HEK293T (cell line): ENCODE measurements around the gene TPCN2.
"Not testable (repeated sequence)": the region's sequence is repeated elsewhere in the genome, so short reads cannot be mapped to it uniquely, and the experiment has no call there.

Experiments
- CTCF ChIA-PET: fragments of 350-600 bp; formaldehyde crosslinking; extraction: SDS; loops from one replicate; lab custom pipeline; 2021; ENCODE audit warnings: antibody characterized with exemption, inconsistent platforms; lab: Yijun Ruan, JAX
- POLR2A ChIA-PET: fragments of 350-600 bp; formaldehyde crosslinking; extraction: SDS; loops from one replicate; lab custom pipeline; 2020; ENCODE audit warnings: antibody characterized with exemption, inconsistent platforms; lab: Yijun Ruan, JAX
- DNase-seq: peaks from one replicate; pipeline ENCODE4 v3.0.0; 2012; ENCODE audit warnings: mixed read lengths; ENCODE audit errors: extremely low spot score
- ARNT ChIP-seq: fragments of 450-650 bp; IDR thresholded peaks from 2 replicates; pipeline ENCODE4 v1.6.1; 2017; ENCODE audit warnings: mild to moderate bottlenecking
- BHLHE40 ChIP-seq: fragments of 450-650 bp; IDR thresholded peaks from 2 replicates; pipeline ENCODE4 v1.6.1; 2016; ENCODE audit warnings: mild to moderate bottlenecking, moderate library complexity, borderline replicate concordance
- CTBP1 ChIP-seq: fragments of 450-650 bp; IDR thresholded peaks from 2 replicates; pipeline ENCODE4 v1.6.1; 2016; ENCODE audit warnings: borderline replicate concordance
- ELF4 ChIP-seq: fragments of 450-650 bp; IDR thresholded peaks from 2 replicates; pipeline ENCODE4 v1.6.1; 2017; ENCODE audit warnings: antibody characterized with exemption
- FOXA1 ChIP-seq: fragments of 450-650 bp; IDR thresholded peaks from 2 replicates; pipeline ENCODE4 v1.6.1; 2016; ENCODE audit warnings: mild to moderate bottlenecking
- FOXK2 ChIP-seq: fragments of 450-650 bp; IDR thresholded peaks from 2 replicates; pipeline ENCODE4 v1.6.1; 2016; ENCODE audit warnings: mild to moderate bottlenecking
- FOXM1 ChIP-seq: fragments of 450-650 bp; IDR thresholded peaks from 2 replicates; pipeline ENCODE4 v1.6.1; 2017; ENCODE audit warnings: mild to moderate bottlenecking, borderline replicate concordance
- HDGF ChIP-seq: fragments of 450-650 bp; IDR thresholded peaks from 2 replicates; pipeline ENCODE4 v1.6.1; 2017; ENCODE audit warnings: antibody characterized with exemption, borderline replicate concordance
- L3MBTL2 ChIP-seq: fragments of 450-650 bp; conservative IDR thresholded peaks from 2 replicates; pipeline ENCODE4 v1.6.1; 2016; ENCODE audit warnings: mild to moderate bottlenecking
- LEF1 ChIP-seq: fragments of 450-650 bp; IDR thresholded peaks from 2 replicates; pipeline ENCODE4 v1.6.1; 2017; ENCODE audit warnings: mild to moderate bottlenecking, borderline replicate concordance
- NFRKB ChIP-seq: fragments of 450-650 bp; IDR thresholded peaks from 2 replicates; pipeline ENCODE4 v1.6.1; 2016; ENCODE audit warnings: mild to moderate bottlenecking, moderate library complexity
- SP1 ChIP-seq: fragments of 450-650 bp; IDR thresholded peaks from 2 replicates; pipeline ENCODE4 v1.6.1; 2017
- SUZ12 ChIP-seq: fragments of 450-650 bp; IDR thresholded peaks from 2 replicates; pipeline ENCODE4 v1.6.1; 2016; ENCODE audit warnings: mild to moderate bottlenecking
- TARDBP ChIP-seq: fragments of 450-650 bp; IDR thresholded peaks from 2 replicates; pipeline ENCODE4 v1.6.1; 2016
- ZNF384 ChIP-seq: fragments of 450-650 bp; IDR thresholded peaks from 2 replicates; pipeline ENCODE4 v1.6.1; 2016
- TF ChIP-seq, protein P1 (sequence below): fragments of 450-650 bp; IDR thresholded peaks from 2 replicates; pipeline ENCODE4 v1.6.1; 2016

Gene TPCN2

DNA sequence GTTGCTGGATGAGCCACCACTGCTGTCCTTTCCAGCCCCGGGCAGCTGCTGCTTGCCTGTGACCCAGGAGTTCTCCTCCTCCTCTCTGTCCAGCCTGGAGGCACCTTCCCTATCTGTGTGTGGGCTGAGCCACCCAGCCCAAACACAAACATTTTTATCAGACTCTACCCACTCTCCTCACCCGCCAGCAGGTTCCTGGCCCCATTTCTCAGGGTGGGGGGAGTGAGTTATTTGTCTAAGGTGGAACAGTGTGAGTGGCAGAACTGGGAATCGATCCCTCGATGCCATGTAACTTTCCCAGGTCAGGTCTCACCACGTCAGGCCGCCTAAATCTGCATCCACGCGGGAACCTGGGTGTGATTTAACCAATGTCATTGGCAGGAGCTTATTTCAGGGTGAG is 86.2 kb downstream of the TPCN2 start:
- CTCF ChIA-PET = interaction anchor here (0.6 kb wide), 1 partner anchor 17 kb away, joined by 3 read pairs; no protein-coding TSS in a partner anchor
- POLR2A ChIA-PET = no interaction called here
- no peak for DNase-seq
- TF ChIP-seq TARDBP (no peak), SUZ12 (no peak), LEF1 (no peak), SP1 (no peak), L3MBTL2 (no peak), ZNF384 (no peak), NFRKB (no peak), ELF4 (no peak), BHLHE40 (no peak), CTBP1 (no peak), ARNT (no peak), HDGF (no peak), FOXK2 (no peak)
- TF ChIP-seq, protein P1, sequence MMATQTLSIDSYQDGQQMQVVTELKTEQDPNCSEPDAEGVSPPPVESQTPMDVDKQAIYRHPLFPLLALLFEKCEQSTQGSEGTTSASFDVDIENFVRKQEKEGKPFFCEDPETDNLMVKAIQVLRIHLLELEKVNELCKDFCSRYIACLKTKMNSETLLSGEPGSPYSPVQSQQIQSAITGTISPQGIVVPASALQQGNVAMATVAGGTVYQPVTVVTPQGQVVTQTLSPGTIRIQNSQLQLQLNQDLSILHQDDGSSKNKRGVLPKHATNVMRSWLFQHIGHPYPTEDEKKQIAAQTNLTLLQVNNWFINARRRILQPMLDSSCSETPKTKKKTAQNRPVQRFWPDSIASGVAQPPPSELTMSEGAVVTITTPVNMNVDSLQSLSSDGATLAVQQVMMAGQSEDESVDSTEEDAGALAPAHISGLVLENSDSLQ = no peak

DNA sequence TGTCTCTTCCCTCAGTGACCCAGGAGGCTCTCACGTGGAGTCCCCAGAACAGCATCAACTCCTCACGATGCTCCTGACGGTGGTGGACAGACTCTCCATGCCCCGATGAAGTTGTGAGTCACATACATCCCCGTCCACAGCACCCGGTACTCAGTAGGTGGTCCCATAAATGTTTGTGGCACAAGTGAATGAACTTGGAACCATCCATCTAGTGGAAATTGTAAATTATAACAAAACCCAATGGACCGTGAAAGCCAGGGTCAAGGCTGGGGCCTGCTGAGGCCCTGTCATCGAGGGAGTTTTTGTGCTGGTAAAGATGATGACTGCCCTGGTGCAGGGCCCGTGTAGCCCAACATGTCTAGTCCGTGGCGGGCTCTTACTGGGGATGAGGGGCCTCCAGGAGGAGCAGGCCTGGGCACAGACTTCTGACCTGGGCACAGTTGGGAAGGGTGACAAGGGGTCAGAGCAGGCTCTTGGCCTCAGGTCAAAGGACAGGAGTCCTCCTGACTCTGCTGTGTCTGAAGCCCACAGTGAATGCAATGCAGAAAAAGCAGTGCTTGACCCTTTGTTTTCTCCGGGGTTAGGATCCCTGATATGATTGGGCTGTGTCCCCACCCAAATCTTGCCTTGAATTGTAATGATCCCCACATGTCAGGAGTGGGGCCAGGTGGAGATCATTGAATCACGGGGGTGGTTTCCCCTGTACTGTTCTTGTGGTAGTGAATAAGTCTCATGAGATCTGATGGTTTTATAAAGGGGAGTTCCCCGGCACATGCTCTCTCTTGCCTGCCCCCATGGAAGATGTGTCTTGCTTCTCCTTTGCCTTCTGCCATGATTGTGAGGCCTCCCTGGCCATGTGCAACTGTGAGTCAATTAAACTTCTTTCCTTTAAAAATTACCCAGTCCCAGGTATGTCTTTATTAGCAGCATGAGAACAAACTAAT is 87.0 kb downstream of the TPCN2 start:
- CTCF ChIA-PET = no interaction called here
- no peak for DNase-seq
- POLR2A ChIA-PET = no interaction called here
- TF ChIP-seq FOXK2 (no peak), FOXM1 (no peak), FOXA1 (no peak), SUZ12 (no peak), ELF4 (no peak), ZNF384 (no peak), CTBP1 (no peak)
- TF ChIP-seq, protein P1 = no peak

DNA sequence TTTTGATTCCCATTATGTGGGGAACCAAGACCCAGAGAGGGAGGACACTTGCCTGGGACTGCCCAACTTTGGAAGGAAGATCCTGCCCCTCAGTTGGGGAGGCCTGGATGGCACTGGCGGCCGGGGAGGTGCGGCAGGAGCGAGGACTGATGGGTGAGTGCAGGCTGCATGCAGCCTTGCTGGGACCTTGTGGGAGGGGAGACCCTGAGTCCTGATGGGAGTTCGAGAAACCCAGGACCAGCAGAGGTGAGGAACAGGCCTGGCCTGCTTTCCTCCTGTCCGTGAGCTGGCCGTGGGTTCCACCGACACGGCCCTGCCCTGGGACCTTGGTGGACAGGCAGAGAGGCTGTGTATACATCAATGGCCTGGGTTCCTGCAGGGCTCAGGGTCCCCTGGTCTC is 87.7 kb downstream of the TPCN2 start:
- TF ChIP-seq L3MBTL2 = no peak
- no peak for TF ChIP-seq FOXK2
- no peak for TF ChIP-seq NFRKB
- TF ChIP-seq, protein P1 = no peak
- no peak for TF ChIP-seq FOXM1
- TF ChIP-seq HDGF = no peak
- TF ChIP-seq ELF4 = no peak
- TF ChIP-seq BHLHE40 = no peak
- no peak for TF ChIP-seq ZNF384
- TF ChIP-seq SUZ12 = no peak
- no peak for TF ChIP-seq SP1
- no peak for TF ChIP-seq ARNT
- no peak for TF ChIP-seq LEF1
- no peak for TF ChIP-seq TARDBP
- TF ChIP-seq CTBP1 = no peak
- TF ChIP-seq FOXA1 = no peak
- POLR2A ChIA-PET = interaction anchor here (0.5 kb wide), 1 partner anchor 160 kb away, joined by 3 read pairs; no protein-coding TSS in a partner anchor
- CTCF ChIA-PET = no interaction called here
- DNase-seq = no peak

DNA sequence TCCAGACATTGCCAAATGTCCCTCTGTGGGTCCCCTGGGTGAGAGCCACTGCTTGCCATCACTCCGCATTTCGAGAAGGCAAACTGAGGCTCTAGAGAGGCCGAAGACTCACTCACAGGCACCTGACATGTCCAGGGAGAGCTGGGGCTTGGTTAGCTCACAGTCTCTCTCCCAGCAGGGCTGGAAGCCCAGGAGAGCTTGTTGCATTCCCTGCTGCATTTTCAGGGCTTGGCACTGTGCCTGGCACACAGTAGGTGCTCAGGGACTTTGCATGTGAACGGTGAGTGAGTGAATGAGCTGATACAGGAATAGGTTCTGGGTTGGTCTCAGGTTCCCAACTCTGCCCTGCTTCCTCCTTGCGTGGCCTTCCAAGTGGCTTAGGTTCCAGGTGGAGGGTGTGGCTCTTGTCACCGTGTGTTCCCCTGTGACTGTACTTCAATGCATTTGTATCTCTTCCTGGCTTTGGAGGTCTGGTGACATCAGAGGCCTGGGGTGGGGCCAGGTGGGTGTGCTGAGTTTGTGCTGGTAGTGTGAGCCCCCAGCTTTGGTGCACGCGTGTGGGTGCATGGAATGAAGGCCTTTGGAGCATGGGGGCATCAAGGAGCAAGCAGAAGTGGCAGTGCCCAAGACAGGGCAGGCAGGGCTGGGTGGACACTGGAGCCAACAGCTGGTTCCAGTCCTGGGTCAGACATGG is 88.6 kb downstream of the TPCN2 start:
- ChIA-PET CTCF (no interaction called here), POLR2A (interaction anchor here (0.5 kb wide), 1 partner anchor 160 kb away, joined by 3 read pairs; no protein-coding TSS in a partner anchor)
- DNase-seq = no peak
- TF ChIP-seq ELF4 = no peak
- no peak for TF ChIP-seq SP1
- no peak for TF ChIP-seq TARDBP
- TF ChIP-seq ARNT = no peak
- TF ChIP-seq HDGF = no peak
- no peak for TF ChIP-seq FOXK2
- TF ChIP-seq BHLHE40 = no peak
- TF ChIP-seq, protein P1 = no peak
- no peak for TF ChIP-seq L3MBTL2
- TF ChIP-seq FOXM1 = no peak
- TF ChIP-seq ZNF384 = no peak
- no peak for TF ChIP-seq LEF1
- TF ChIP-seq SUZ12 = no peak
- TF ChIP-seq NFRKB = no peak
- TF ChIP-seq FOXA1 = no peak
- TF ChIP-seq CTBP1 = no peak

DNA sequence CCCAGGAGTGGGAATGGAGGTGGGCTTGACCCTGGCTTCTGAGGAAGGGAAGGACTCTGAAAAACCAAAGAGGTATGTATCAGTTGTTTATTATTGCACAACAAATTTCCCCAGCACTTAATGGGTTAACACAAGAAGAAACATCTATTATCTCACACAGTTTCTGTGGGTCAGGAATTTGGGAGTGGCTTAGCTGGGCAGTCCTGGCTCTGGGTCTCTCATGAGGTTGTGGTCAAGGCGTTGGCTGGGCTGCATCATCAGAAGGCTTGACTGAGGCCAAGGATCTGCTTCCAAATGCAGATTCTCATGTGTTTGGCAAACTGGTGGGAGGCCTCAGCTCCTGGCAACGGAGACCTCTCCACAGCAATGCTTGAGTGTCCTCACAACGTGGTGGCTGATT is 89.5 kb downstream of the TPCN2 start:
- TF ChIP-seq SUZ12 (no peak), NFRKB (no peak), ZNF384 (no peak), L3MBTL2 (no peak), ELF4 (no peak), HDGF (no peak), TARDBP (no peak), ARNT (no peak)
- ChIA-PET CTCF (no interaction called here), POLR2A (no interaction called here)
- no peak for DNase-seq

DNA sequence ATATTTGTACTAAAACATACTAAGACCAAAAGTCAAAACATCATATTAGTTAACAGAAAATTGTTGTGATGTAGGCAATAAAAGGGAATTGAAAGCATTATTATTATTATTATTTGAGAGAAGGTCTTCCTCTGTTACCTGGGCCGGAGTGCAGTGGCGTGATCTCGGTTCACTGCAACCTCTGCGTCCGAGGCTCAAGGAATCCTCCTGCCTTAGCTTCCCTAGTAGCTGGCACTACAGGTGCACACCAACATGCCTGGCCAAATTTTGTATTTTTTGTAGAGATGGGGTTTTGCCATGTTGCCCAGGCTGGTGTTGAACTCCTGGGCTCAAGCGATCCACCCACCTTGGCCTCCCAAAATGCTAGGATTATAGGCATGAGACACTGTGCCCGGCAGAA is 91.4 kb downstream of the TPCN2 start:
- CTCF ChIA-PET = interaction anchor here (1.1 kb wide), 1 partner anchor 9 kb away, joined by 5 read pairs; no protein-coding TSS in a partner anchor
- POLR2A ChIA-PET, DNase-seq: not testable (repeated sequence)
